Bronchus fibroblast of lung (primary cell): ENCODE results near the gene PLCH2. TPM values are rescaled to one million over a fixed set of nuclear protein-coding genes. Genes with fewer than 3 reads are reported as not detected.

Experiments
- total RNA-seq: library from RNA; depleted of rRNA; stranded (reverse); fragments of >200 nt; gene quantifications from 2 replicates; pipeline ENCODE4 v1.2.3, GENCODE V29; 2015

Gene PLCH2
- under 0.01 and 0.15 TPM in 2 replicates for total RNA-seq

GRCh38 chr1:2476061-2476999 is at the start of gene PLCH2:
Gene PLCH2, plus strand, starts transcription at chr1:2476289. Its CDS starts 300 bp downstream, at chr1:2476589.

DNA sequence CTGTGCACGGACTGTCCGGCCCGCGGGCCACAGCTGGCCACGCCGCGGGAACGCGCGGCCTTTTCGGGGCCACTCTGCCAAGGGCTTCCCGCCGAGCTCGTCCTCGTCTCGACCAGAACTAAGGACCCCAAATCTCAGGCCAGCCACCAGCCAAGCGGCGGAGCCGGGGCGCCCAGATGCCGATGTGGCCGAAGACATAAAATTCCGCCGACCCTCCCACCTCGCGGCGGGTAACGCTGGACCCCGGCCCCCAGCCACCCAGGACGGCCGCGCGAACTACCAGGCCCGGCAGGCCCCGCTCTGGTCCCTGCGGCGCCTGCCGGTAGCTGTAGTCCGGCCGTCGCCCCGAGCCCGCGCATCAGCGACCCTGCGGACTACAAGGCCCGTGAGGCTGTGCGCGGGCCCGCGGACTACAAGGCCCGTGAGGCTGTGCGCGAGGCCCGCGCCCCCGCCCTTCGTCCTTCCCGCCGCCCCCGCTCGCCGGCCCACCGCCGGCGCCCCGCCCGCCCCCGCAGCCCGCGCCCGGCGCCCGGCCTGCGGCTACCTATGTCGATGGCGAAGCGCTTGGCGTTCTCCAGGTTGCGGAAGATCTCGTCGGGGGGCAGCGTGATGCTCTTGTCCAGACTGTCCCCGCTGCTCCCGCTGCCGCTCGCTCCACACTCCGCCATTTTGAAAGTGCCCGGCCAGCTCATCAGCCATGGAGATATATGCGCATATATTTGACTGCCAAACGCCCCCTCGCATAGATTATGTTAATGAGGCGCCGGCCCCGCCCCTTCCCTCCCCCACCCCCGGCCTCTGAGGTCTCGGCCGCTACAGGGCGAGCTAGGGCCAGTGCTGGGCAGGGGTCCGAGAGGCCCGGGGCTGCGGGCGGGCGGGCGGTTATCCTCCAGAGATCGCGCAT is 50.1 kb downstream of the PLCH2 start, which contains the start of gene PANK4:
PANK4 (minus strand) TSS at position 677 of the 904 bp plus-strand sequence; CDS start at position 668, 9 bp downstream.

GRCh38 chr1:2529784-2530512 is 53.9 kb downstream of the PLCH2 start, which contains the start of gene HES5:
Gene HES5, minus strand, starts transcription at chr1:2530263. Its CDS starts 99 bp downstream, at chr1:2530164.

Other genes starting within 250 kb of the PLCH2 start
- 14.6 and 16.3 TPM in 2 replicates for gene SKI, start 248.0 kb upstream of the PLCH2 start, total RNA-seq
- gene MORN1, start 84.7 kb upstream of the PLCH2 start, total RNA-seq = 3.7 and 4.0 TPM in 2 replicates
- gene RER1, start 84.4 kb upstream of the PLCH2 start, total RNA-seq = 79.7 and 82.0 TPM in 2 replicates
- gene PEX10, start 63.7 kb upstream of the PLCH2 start, total RNA-seq = 28.4 and 33.0 TPM in 2 replicates
- gene PANK4, start 50.3 kb downstream of the PLCH2 start, total RNA-seq = 24.9 and 25.6 TPM in 2 replicates
- gene HES5, start 54.0 kb downstream of the PLCH2 start, total RNA-seq = not detected in 2 replicates
- 4.5 and 7.7 TPM in 2 replicates for gene TNFRSF14, start 80.1 kb downstream of the PLCH2 start, total RNA-seq
- 22.0 and 25.0 TPM in 2 replicates for gene PRXL2B, start 110.5 kb downstream of the PLCH2 start, total RNA-seq
- not detected in 2 replicates for gene MMEL1, start 156.7 kb downstream of the PLCH2 start, total RNA-seq